GM12892 (cell line): Measurements from ENCODE around the gene MERTK.

Experiments
- POLR2A ChIP-seq: IDR thresholded peaks from 2 replicates; pipeline ENCODE4 v1.6.1; 2011; ENCODE audit warnings: low read depth, low read length, control low read depth
- POLR2AphosphoS5 ChIP-seq: IDR thresholded peaks from 2 replicates; pipeline ENCODE4 v1.6.1; 2011; ENCODE audit warnings: low read depth, low read length, control low read depth
- TAF1 ChIP-seq: IDR thresholded peaks from 2 replicates; pipeline ENCODE4 v1.6.1; 2011; ENCODE audit warnings: low read depth, mild to moderate bottlenecking, control low read depth, low read length, borderline replicate concordance

- TF ChIP-seq POLR2A (no peak), POLR2AphosphoS5 (no peak), TAF1 (no peak)
Measured at GRCh38 chr2:112065486-112065885, 167.1 kb downstream of the MERTK start.
